GM21447 (cell line): ENCODE measurements around the gene ALDH5A1.

Source experiments
- ATAC-seq: cut with Tn5 transposase; IDR thresholded peaks from one replicate; pipeline ENCODE4 v1.9.1; 2021; ENCODE audit not compliant: unreplicated experiment

Gene ALDH5A1

GRCh38 chr6:24494821-24495795 is at the start of gene ALDH5A1:
Gene ALDH5A1 (plus strand): TSS chr6:24494969. CDS start chr6:24494997, 28 bp downstream.
- peak; percentile 62 for ATAC-seq

- ATAC-seq: no peak
Measured at GRCh38 chr6:24445704-24446103, 49.1 kb upstream of the ALDH5A1 start.

DNA sequence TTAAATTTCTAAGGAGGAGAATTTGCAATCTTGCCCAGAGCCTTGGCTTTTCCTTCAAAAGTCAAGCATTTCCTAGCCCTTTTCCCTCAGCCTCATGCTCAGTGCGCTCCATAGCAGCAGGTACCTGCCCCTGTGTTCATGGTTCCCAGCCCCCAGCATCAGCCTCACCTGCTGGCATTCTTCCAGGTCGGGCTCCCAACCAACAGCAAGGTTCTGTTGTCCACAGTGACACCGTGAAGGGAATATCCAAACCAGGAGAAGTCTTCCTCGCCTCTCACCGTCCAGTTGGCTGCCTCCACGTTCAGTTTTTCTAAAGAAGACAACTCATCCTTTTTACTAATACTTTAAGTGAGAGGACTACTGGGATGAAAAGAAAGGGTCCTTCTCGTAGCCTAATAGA is 48.1 kb upstream of the ALDH5A1 start:
- ATAC-seq: no peak

DNA sequence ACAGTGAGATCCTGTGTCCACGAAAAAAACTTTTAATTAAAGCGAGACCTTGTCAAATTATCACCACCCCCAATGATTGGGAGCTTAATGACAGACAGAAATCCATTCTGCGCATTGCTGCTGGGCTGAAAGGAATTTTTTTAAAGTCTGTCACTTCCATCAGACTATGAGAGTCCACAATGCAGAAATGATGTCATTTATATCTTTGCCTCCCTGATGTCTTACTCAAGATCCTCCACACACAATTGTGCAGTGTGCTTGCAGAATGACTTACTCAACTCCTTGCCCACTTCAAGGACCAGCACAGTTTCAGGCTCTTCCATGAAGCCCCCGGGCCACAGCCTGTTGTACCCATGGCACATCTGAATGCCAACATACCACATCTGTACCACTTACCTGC is 46.4 kb upstream of the ALDH5A1 start:
- no peak for ATAC-seq

GRCh38 chr6:24448828-24449525 is 45.8 kb upstream of the ALDH5A1 start:
- ATAC-seq: no peak

DNA sequence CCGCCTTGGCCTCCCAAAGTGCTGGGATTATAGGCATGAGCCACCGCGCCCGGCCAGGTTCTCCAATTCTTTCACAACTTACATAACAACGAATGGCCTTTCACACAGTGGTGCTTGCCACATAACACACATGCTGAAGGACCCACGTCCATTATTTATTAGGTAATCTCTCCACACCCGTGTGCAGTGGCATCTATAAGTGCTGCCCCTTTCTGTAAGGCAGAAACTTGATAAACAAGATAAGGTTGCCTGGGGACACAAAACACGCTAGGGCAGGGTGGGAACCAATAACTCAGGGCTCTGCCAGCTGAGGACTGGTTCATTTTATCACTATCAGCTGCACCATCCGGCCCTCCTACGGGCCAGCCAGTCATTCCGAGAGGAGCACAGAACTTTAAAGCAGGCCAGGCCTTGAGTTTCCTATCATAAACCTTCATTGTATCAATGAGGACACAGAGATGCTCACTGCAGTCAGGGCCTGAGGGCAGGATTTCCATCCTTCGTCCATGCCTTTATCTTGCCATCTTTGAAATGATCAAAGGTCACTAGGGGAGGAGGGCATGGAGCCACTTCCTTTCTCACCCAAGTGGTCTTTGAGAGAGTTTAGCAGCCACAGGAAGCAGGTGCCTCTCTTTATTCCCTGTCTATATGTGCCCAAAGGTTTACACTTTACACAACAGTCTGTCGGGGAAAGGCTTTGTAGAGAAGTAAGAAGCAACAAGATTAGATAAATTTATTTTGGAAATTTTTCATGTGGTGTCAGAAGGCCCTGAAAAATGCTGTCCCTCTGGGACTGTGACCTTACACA is 43.0 kb upstream of the ALDH5A1 start:
- no peak for ATAC-seq

- no peak for ATAC-seq
Measured at GRCh38 chr6:24453921-24454320, 40.8 kb upstream of the ALDH5A1 start.

- no peak for ATAC-seq
Measured at GRCh38 chr6:24454452-24454851, 40.3 kb upstream of the ALDH5A1 start.

DNA sequence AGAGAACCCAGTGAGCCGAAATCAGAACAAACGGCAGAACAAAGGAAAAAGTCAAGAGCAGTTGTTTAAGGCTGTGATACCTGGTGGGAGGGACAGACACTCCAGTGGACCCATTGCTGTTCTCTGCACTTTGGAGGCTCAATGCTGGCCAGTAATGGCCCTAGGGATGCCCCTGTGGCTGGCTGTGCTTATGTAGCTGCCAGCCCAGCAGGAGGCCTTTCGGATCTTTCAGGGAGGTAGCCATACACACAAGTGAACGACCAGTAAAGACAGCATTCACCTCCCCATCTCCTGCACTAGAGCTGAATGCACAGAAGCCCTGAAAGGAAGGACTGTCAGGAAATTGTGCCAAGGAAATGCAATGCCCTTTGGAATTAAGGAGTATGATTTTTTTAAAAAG is 39.7 kb upstream of the ALDH5A1 start:
- no peak for ATAC-seq

- no peak for ATAC-seq
Measured at GRCh38 chr6:24458134-24458533, 36.6 kb upstream of the ALDH5A1 start.

DNA sequence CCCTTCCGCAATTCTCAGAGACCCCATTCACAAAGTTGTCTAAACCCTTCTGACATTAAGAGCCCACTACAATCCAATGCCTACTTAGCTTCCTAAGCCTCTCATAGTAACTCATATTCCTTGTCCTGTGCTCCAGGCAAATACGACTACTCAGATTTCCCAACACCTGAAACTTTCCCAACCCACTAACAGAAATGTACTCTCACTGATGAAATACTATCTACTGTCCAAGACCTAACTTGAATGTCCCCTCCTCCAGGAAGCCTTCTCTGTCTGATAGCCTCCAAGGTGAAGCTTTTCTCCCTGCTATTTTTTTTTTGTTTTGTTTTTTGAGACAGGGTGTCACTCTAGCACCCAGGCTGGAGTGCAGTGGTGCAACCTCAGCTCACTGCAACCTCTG is 35.8 kb upstream of the ALDH5A1 start:
- no peak for ATAC-seq

GRCh38 chr6:24460966-24461365 is 33.8 kb upstream of the ALDH5A1 start:
- ATAC-seq: no peak

DNA sequence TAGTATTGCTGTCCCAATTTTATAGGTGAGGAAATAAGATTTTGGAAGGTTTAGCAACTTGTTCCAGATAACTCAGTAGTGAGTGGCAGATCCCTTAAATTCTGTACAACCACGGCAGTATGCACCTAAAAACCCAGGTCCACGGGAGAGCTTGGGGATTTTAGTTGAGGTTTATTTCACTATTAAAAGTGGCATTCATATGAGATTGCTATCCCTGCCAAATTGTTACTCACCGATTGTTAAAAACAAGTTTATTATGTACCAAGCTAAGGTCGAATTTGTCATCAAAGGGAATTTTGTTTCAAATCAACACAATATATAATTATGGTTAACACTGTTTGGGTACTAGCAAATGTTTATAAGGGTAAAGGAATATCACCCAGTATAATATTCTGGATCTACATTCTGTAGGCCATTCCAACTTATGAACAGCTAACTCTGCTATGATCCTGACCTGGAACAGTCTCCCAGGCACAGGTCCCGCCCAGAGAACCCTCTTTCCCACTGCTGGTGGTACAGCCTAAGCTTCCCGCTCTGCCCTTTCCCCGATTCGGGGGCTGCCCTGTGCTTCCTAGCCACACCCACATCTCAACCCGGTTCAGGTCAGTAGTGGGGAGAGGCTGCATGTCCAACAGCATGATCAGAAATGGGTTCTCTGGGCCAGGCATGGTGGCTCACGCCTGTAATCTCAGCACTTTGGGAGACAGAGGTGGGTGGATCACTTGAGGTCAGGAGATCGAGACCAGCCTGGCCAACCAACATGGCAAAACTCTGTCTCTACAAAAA is 30.3 kb upstream of the ALDH5A1 start:
- no peak for ATAC-seq

DNA sequence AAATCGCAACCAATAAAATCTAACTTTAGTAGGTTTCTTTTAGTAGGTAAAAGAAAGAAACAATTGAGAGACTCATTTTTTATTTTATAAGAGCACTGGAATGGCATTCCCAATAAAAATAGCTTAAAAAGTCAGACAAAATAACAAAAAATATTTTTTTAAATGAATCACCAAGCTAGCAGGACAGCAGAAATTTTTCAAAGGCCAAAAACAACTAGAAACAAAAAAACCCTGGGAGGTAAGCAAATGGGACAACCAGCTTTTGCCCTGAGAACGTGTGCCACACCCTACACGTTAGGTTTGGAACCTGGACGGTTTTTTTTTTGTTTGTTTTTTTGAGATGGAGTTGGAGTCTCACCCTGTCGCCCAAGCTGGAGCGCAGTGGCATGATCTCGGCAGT is 25.0 kb upstream of the ALDH5A1 start:
- ATAC-seq: no peak

- ATAC-seq: no peak
Measured at GRCh38 chr6:24472181-24472580, 22.6 kb upstream of the ALDH5A1 start.

GRCh38 chr6:24476631-24477030 is 18.1 kb upstream of the ALDH5A1 start:
- ATAC-seq: no peak

- ATAC-seq: no peak
Measured at GRCh38 chr6:24477070-24477469, 17.7 kb upstream of the ALDH5A1 start.

DNA sequence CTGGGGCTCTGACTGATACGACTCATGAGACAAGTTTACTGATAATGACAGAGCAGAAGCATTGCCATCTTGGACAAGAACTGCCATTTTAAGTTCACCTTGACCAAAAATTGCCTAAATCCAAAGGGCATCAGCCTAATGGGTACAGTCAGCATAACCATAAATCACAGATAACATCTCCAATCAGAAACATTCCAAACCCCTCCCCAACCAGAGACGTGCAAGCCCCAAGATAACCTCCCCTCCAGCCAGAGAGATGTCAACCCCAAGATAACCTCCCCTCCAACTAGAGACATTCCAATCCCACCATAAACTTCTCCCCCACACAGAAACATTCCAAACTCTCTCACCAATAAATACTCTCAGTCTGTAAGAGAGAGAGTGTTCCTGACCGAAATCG is 15.9 kb upstream of the ALDH5A1 start:
- ATAC-seq: no peak

DNA sequence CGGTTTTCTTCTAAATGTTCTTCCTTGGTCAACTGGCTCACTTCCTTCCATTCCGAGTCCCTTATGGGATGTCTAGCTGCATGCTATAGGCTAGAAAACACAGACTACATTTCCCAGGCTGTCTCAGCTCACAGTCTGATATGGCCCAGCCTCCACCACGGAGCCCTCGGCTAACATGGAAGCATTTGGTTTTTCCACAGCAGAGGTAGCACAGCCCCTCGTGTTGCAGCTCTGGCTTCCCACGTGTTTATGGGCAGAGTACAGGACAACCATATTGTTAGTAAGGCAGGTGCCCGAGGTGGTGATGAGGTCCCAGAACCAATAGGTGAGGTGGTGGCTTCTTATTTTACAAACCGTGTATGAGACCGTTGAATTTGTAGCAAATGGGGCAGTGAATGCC is 14.1 kb upstream of the ALDH5A1 start:
- no peak for ATAC-seq

GRCh38 chr6:24481449-24481848 is 13.3 kb upstream of the ALDH5A1 start:
- no peak for ATAC-seq
